Neural crest cell (in vitro differentiated cells): ENCODE measurements around the gene TTYH2. TPM values are rescaled to one million over a fixed set of nuclear protein-coding genes. Genes with fewer than 3 reads are reported as not detected.

ENCODE experiments used
- DNase-seq: peaks from one replicate; pipeline ENCODE4 v3.0.0; 2021; ENCODE audit warnings: low read depth, mixed read lengths, low spot score
- H3K27ac Mint-ChIP-seq: one replicate; pipeline ENCODE4 v1.8.0; 2021; ENCODE audit warnings: mild to moderate bottlenecking, mixed read lengths; ENCODE audit not compliant: unreplicated experiment
- H3K27me3 Mint-ChIP-seq: 2 replicates; pipeline ENCODE4 v1.8.0; 2021; ENCODE audit warnings: low read depth, mild to moderate bottlenecking, mixed read lengths
- H3K36me3 Mint-ChIP-seq: 2 replicates; pipeline ENCODE4 v1.8.0; 2021; ENCODE audit warnings: low read depth, mild to moderate bottlenecking, mixed read lengths
- H3K4me1 Mint-ChIP-seq: 2 replicates; pipeline ENCODE4 v1.8.0; 2021; ENCODE audit warnings: mixed read lengths
- H3K4me3 Mint-ChIP-seq: one replicate; pipeline ENCODE4 v1.8.0; 2021; ENCODE audit warnings: mild to moderate bottlenecking, mixed read lengths
- H3K9me3 Mint-ChIP-seq: 2 replicates; pipeline ENCODE4 v1.8.0; 2021; ENCODE audit warnings: mixed read lengths
- CTCF ChIP-seq: fragments of 200-600 bp; sonication (generic); conservative IDR thresholded peaks from 2 replicates; pipeline ENCODE4 v1.5.0; 2021; ENCODE audit warnings: antibody characterized with exemption, mild to moderate bottlenecking
- total RNA-seq: library from RNA; stranded (reverse); gene quantifications from 2 replicates; pipeline ENCODE4 v1.2.1, GENCODE V29; 2021

TTYH2 gene
- total RNA-seq, 1 donor from 2014 or later = 3.0 TPM

- no peaks in the 10 kb centered on the region for H3K36me3 Mint-ChIP-seq
- peaks cover 10% of the 10 kb centered on the region for H3K27me3 Mint-ChIP-seq
- DNase-seq = no peak
- H3K4me1 Mint-ChIP-seq = peaks cover 21% of the 10 kb centered on the region
- H3K9me3 Mint-ChIP-seq = no peaks in the 10 kb centered on the region
- no peak overlapping the region for H3K4me3 Mint-ChIP-seq
- no peak overlapping the region for H3K27ac Mint-ChIP-seq
- TF ChIP-seq CTCF = no peak
These were observed 82.5 kb downstream of the TTYH2 start for GRCh38 chr17:74295625-74296547.

- Mint-ChIP-seq H3K27me3 (peaks cover 10% of the 10 kb centered on the region), H3K4me3 (no peak overlapping the region), H3K4me1 (peaks cover 21% of the 10 kb centered on the region), H3K27ac (no peak overlapping the region), H3K9me3 (no peaks in the 10 kb centered on the region), H3K36me3 (no peaks in the 10 kb centered on the region)
- peak; percentile 60 for DNase-seq
- TF ChIP-seq CTCF = peak; percentile 68
These were observed 83.2 kb downstream of the TTYH2 start for GRCh38 chr17:74296548-74296936.

- no peaks in the 10 kb centered on the region for H3K9me3 Mint-ChIP-seq
- no peaks in the 10 kb centered on the region for H3K36me3 Mint-ChIP-seq
- H3K27me3 Mint-ChIP-seq = peaks cover 10% of the 10 kb centered on the region
- peaks cover 21% of the 10 kb centered on the region for H3K4me1 Mint-ChIP-seq
- H3K27ac Mint-ChIP-seq = no peak overlapping the region
- DNase-seq = no peak
- H3K4me3 Mint-ChIP-seq = no peak overlapping the region
- TF ChIP-seq CTCF = no peak
These were observed 84.6 kb downstream of the TTYH2 start for GRCh38 chr17:74297941-74298340.

- Mint-ChIP-seq H3K36me3 (no peaks in the 10 kb centered on the region), H3K27ac (no peak overlapping the region), H3K4me1 (peaks cover 21% of the 10 kb centered on the region), H3K9me3 (no peaks in the 10 kb centered on the region), H3K27me3 (peaks cover 10% of the 10 kb centered on the region), H3K4me3 (no peak overlapping the region)
- DNase-seq = no peak
- no peak for TF ChIP-seq CTCF
These were observed 85.4 kb downstream of the TTYH2 start for GRCh38 chr17:74298778-74299177.

- Mint-ChIP-seq H3K27ac (no peak overlapping the region), H3K4me1 (peaks cover 21% of the 10 kb centered on the region), H3K9me3 (no peaks in the 10 kb centered on the region), H3K27me3 (peaks cover 10% of the 10 kb centered on the region), H3K4me3 (no peak overlapping the region), H3K36me3 (no peaks in the 10 kb centered on the region)
- DNase-seq = no peak
- TF ChIP-seq CTCF = no peak
These were observed 86.0 kb downstream of the TTYH2 start for GRCh38 chr17:74299226-74300009.
